Activated T-cell treated with anti-CD3 and anti-CD28 coated beads, Interleukin-2, amount 50 U/mL, for 48 hours (primary cell): ENCODE measurements around the gene SLC22A1.

Experiments
- DNase-seq, 2 experiments: peaks; one replicate each; pipeline ENCODE4 v3.0.0-alpha.2; 2020

SLC22A1 gene

DNA sequence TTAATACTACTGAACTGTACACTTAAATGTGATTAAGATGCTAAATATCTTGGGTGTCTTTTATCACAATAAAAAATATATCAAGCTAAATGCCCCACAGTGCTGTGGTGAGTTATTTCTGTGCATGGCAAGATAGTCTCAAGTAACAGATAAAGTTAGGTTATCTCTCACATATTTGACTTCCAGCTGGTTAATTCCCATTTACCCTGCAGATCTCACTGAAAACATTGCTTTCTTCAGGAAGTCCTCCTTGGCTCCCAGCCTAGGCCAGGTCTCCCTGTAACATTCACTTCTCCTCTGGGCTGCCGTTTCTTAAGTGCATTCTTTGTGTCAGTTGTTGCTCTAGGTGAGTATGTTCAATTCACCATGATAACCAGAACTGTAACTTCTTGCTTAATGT lies 59.1 kb downstream of the SLC22A1 start:
- no peak for DNase-seq

GRCh38 chr6:160188773-160189172 lies 67.2 kb downstream of the SLC22A1 start:
- no peak for DNase-seq

- DNase-seq: no peak
Observed at GRCh38 chr6:160190081-160190480, 68.5 kb downstream of the SLC22A1 start.

GRCh38 chr6:160190973-160191372 lies 69.4 kb downstream of the SLC22A1 start:
- DNase-seq: no peak

GRCh38 chr6:160192840-160193239 lies 71.2 kb downstream of the SLC22A1 start:
- no peak for DNase-seq

DNA sequence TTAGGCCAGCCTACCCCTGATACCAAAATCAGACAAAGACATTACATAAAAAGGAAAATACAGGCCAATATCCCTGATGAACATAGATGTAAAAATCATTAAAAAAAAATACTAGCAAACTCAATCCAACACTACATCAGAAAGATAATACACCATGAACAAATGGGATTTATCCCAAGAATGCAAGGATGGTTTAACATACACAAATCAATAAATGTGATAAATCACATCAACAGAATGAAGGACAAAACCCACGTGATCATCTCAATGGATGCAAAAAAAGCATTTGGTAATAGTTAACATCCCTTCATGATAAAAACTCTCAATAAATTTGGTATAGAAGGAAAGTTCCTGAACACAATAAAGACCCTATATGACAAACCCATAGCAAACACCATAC lies 73.2 kb downstream of the SLC22A1 start:
- no peak for DNase-seq

DNA sequence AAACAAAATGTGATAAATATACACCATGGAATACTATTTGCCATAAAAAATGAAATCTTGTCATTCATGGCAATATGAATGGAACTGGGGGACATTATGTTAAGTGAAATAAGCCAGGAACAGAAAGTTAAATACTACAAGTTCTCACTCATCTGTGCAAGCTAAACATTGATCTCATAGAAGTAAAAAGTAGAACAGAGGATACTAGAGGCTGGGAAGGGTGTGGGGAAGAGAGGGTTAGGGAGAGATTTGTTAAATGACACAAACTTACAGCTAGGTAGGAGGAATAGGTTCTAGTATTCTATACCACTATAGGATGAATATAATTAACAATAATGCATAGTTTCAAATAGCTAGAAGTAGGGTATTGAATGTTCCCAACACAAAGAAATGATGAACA lies 76.0 kb downstream of the SLC22A1 start:
- DNase-seq: no peak

DNA sequence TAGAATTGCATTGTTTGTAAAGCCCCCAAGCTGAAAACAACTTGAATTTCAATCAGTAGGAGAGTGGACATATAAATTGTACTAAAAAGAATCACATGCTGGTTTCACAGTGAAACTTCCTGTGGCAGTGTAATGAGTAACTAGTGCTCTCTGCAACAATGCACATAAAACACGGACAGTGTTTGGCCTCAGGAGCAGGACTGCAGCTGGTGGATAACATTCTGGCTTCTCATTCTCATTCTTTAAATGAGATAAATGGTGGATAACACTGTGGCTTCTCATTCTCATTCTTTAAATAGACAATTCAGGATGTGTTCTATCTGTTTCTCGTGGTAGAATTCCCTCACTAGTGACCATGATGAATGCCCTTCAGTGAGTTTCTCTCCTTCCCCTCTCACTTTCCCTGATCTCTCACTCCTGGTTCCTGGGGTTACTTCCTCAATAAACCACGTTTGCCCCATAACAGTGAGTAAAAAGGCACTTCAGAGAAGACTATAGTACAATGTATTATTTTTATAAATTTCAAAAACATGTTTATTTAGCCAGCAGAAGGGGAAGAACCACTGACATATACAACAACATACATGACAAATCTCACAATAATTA lies 77.1 kb downstream of the SLC22A1 start:
- no peak for DNase-seq

- DNase-seq: no peak
Observed at GRCh38 chr6:160201061-160201460, 79.4 kb downstream of the SLC22A1 start.

GRCh38 chr6:160202411-160202810 lies 80.8 kb downstream of the SLC22A1 start:
- no peak for DNase-seq

DNA sequence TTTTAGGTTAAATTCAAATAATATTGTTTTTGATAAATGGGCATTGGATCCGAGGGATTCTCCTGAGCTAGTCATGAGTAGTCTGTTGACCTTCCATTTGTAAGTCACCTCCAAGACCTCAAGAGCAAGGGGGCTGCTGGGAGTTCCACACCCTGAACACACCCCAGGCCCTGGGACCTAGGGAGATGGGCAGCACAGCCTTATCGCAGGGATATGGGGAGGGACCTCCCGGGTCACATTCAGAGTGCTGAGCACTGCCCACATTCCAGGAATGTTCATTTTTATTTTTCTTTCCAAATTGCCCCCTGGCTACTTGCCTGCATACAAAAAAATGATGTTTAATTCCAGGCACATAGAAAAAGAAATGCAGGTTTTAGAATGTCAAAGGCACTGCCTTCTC lies 81.5 kb downstream of the SLC22A1 start:
- no peak for DNase-seq

- no peak for DNase-seq
Observed at GRCh38 chr6:160203522-160203921, 81.9 kb downstream of the SLC22A1 start.

DNA sequence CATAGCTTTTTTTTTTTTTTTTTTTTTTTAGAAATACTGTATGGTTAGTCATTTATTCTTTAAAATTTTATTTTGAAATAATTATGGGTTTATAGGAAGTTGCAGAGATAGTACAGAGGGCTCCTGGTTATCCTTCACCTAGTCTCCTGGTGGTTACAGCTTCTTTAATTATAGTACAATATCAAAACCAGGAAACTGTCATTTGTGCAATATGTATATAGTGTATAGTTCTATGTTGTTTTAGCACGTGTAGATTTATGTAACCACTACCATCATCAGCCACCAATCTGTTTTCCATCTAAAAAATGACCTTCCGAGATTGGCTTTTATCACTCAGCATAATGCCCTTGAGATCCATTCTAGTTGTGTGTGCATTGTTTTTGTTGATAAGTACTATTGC lies 82.3 kb downstream of the SLC22A1 start:
- DNase-seq: no peak

GRCh38 chr6:160204710-160205109 lies 83.1 kb downstream of the SLC22A1 start:
- no peak for DNase-seq

GRCh38 chr6:160207618-160208017 lies 86.0 kb downstream of the SLC22A1 start:
- DNase-seq: no peak
